Panc1 (cell line): ENCODE measurements around the gene PROZ.

Experiments
- CTCF ChIP-seq: fragments of 450-650 bp; IDR thresholded peaks from 2 replicates; pipeline ENCODE4 v1.5.1; 2017; ENCODE audit warnings: mild to moderate bottlenecking
- POLR2AphosphoS5 ChIP-seq: IDR thresholded peaks from 2 replicates; pipeline ENCODE4 v1.6.1; 2012; ENCODE audit warnings: mild to moderate bottlenecking, low read depth, low read length, moderate library complexity
- REST ChIP-seq, 2 experiments: IDR thresholded peaks; 2 replicates each; pipeline ENCODE4 v1.6.1; 2011 to 2012; ENCODE audit warnings: low read depth in 2 of 2, control low read depth in 1 of 2, low read length in 1 of 2, mild to moderate bottlenecking in 1 of 2, moderate library complexity in 1 of 2; ENCODE audit not compliant: insufficient read depth in 1 of 2

GRCh38 chr13:113203507-113204377 lies 45.3 kb downstream of the PROZ start:
- no peak for TF ChIP-seq CTCF
- no peak for TF ChIP-seq REST (IDR thresholded peaks at IDR 0.05; ENCODE audit: insufficient read depth in 1 of 2, low read depth in 2 of 2, low read length in 1 of 2)
- no peak for TF ChIP-seq POLR2AphosphoS5
